Upper lobe of right lung (tissue), 1 donor: ENCODE measurements around the gene DAAM2. TPM values are rescaled to one million over a fixed set of nuclear protein-coding genes. Genes with fewer than 3 reads are reported as not detected.

ENCODE experiments used
- ATAC-seq: fragments of 200-7000 bp; cut with Tn5 transposase; one replicate; pipeline ENCODE4 v1.9.1; 2020; ENCODE audit warnings: mild to moderate bottlenecking, moderate library complexity
- DNase-seq: peaks from one replicate; pipeline ENCODE4 v3.0.0-alpha.2; 2020
- H3K27ac ChIP-seq: fragments of 200-600 bp; one replicate; pipeline ENCODE4 v1.8.0; 2022
- H3K27me3 ChIP-seq: fragments of 200-600 bp; one replicate; pipeline ENCODE4 v1.8.0; 2022; ENCODE audit warnings: mild to moderate bottlenecking
- H3K36me3 ChIP-seq: fragments of 200-600 bp; one replicate; pipeline ENCODE4 v1.8.0; 2022
- H3K4me1 ChIP-seq: fragments of 200-600 bp; one replicate; pipeline ENCODE4 v1.8.0; 2022
- H3K4me3 ChIP-seq: fragments of 200-600 bp; one replicate; pipeline ENCODE4 v1.8.0; 2022; ENCODE audit warnings: mild to moderate bottlenecking
- H3K9me3 ChIP-seq: fragments of 200-600 bp; one replicate; pipeline ENCODE4 v1.8.0; 2022
- intact Hi-C: fragments of 100-400 bp; cut with DNase I; formaldehyde crosslinking; loops from one replicate; pipeline ENCODE4 v1.11.0; 2022
- total RNA-seq: library from RNA; stranded (reverse); fragmentation: NEBNext Ultra II Directional; extraction: Animal tissue kit (Norgen Biotek cat#: 25700); gene quantifications from one replicate; pipeline ENCODE4 v1.2.1, GENCODE V29; 2021
- TF ChIP-seq, protein P1 (sequence below): fragments of 200-600 bp; IDR thresholded peaks from one replicate; pipeline ENCODE4 v1.8.0; 2022; ENCODE audit warnings: antibody characterized with exemption
- donor health status: DM: no; HTN: yes; CAD: no; lungs with severe emphysema.

Gene DAAM2
- total RNA-seq, 1 donor from 2014 or later, result 34.6 TPM

DNA sequence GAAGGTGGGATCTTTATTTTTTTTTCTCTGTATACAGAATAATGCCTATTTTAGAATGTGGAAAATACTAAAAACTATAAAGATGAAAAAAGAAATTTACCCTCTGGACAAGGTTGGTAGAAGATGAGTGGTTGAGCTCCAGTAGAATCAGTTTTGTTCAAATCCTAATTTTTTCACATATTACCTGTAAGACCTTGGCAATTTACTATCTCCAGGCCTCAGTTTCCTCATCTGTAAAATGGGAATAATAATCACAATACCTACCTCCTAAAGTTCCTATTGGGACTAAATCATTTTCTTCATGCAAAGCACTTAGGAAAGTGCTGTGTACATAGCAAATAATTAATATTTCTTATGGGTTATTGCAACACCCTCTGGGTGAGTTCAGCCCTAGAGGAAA is 28.4 kb downstream of the DAAM2 start:
- H3K4me3 ChIP-seq, result no peak overlapping the region

DNA sequence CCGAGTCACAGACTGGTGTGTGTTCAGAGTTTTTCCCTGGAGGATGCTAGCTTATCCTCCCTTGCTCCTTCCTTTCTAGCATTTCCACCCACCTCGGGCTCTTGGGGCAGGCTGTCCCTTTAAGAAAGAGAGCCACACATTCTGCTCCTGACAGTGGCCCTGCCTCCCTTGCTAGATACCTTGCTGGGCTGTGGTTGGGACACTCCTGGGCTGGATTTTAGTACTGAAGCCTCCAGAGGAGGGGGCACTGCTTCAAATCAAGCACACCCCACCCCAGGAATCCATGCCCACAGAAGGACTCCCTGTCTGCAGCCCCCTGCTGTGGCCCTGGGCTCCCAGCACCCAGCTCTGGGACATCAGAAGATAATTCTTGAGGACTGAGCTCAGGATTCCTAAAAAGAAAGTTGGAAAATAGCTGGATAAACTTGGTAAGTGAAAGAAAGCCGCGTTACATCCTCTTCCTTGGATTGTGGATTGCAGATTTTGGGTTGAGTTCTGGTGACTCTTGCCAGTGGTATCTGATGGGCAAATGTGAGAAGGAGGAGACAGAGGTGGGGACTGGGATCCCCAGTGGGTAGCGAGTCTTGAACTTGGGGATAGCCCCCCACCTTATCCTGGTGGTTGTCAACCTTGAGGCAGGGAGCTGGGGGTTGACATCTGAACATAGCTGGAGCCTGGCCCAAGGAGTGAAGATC is 29.0 kb downstream of the DAAM2 start:
- no peaks in the 10 kb centered on the region for H3K9me3 ChIP-seq
- H3K27ac ChIP-seq, result peak overlapping the region; percentile 65
- H3K27me3 ChIP-seq, result no peaks in the 10 kb centered on the region
- intact Hi-C loops, result no loop called here
- H3K4me1 ChIP-seq, result peaks cover 58% of the 10 kb centered on the region
- DNase-seq (no peak), ATAC-seq (peak; percentile 12)
- H3K36me3 ChIP-seq, result no peaks in the 10 kb centered on the region
- TF ChIP-seq, protein P1, sequence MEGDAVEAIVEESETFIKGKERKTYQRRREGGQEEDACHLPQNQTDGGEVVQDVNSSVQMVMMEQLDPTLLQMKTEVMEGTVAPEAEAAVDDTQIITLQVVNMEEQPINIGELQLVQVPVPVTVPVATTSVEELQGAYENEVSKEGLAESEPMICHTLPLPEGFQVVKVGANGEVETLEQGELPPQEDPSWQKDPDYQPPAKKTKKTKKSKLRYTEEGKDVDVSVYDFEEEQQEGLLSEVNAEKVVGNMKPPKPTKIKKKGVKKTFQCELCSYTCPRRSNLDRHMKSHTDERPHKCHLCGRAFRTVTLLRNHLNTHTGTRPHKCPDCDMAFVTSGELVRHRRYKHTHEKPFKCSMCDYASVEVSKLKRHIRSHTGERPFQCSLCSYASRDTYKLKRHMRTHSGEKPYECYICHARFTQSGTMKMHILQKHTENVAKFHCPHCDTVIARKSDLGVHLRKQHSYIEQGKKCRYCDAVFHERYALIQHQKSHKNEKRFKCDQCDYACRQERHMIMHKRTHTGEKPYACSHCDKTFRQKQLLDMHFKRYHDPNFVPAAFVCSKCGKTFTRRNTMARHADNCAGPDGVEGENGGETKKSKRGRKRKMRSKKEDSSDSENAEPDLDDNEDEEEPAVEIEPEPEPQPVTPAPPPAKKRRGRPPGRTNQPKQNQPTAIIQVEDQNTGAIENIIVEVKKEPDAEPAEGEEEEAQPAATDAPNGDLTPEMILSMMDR, result no peak
- H3K4me3 ChIP-seq, result peak overlapping the region; percentile 37

More for the DNA sequence above, 28.4 kb downstream of the DAAM2 start:
- no peak for ATAC-seq
- H3K36me3 ChIP-seq, result no peaks in the 10 kb centered on the region
- H3K9me3 ChIP-seq, result no peaks in the 10 kb centered on the region
- TF ChIP-seq, protein P1, result no peak
- peak overlapping the region; percentile 65 for H3K27ac ChIP-seq
- H3K4me1 ChIP-seq, result peaks cover 58% of the 10 kb centered on the region
- intact Hi-C loops, result no loop called here
- H3K27me3 ChIP-seq, result no peaks in the 10 kb centered on the region
- no peak for DNase-seq

DNA sequence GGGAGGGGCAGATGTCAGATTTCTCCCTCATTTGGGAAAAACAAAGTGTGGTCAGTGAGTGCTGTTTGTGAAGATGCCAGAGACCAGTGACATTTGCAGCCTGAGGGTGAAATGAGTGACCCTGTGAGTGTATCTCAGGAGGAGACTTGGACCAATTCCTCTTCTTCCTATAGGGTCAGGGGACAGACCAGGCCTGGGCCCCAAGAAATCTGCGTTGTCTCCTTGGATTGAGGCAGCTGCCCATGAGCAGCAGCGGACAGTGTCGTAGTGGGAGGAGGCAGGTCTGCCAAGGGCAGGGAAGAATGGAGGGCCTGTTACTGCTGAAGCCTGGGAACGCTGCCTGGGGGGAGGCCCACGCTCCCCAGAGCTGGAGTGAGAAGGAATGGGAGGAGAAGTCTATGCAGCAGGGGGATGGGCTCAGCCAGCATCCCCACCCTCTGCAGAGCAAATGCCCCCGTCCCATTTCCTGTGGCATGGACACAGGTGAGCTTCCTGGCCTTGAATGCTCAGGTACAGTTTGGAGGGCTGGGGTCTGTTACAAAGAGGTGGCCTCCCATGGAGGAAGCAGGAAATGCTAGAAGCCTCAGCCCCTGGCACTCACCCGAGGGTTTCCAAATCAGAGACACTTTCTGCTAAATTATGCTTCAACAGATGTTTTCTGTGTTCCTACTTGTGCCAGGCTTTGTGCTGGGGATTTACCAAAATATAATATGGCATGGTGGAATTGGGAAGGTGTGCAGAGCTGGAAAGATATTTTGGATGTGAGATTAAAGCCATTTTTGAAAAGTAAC is 29.8 kb downstream of the DAAM2 start:
- Histone ChIP-seq H3K4me3 (peak overlapping the region; percentile 37), H3K27me3 (no peaks in the 10 kb centered on the region), H3K27ac (peak overlapping the region; percentile 65), H3K36me3 (no peaks in the 10 kb centered on the region), H3K4me1 (peaks cover 58% of the 10 kb centered on the region), H3K9me3 (no peaks in the 10 kb centered on the region)
- no peak for DNase-seq
- ATAC-seq, result peak; percentile 7
- TF ChIP-seq, protein P1, result no peak
- intact Hi-C loops, result no loop called here

DNA sequence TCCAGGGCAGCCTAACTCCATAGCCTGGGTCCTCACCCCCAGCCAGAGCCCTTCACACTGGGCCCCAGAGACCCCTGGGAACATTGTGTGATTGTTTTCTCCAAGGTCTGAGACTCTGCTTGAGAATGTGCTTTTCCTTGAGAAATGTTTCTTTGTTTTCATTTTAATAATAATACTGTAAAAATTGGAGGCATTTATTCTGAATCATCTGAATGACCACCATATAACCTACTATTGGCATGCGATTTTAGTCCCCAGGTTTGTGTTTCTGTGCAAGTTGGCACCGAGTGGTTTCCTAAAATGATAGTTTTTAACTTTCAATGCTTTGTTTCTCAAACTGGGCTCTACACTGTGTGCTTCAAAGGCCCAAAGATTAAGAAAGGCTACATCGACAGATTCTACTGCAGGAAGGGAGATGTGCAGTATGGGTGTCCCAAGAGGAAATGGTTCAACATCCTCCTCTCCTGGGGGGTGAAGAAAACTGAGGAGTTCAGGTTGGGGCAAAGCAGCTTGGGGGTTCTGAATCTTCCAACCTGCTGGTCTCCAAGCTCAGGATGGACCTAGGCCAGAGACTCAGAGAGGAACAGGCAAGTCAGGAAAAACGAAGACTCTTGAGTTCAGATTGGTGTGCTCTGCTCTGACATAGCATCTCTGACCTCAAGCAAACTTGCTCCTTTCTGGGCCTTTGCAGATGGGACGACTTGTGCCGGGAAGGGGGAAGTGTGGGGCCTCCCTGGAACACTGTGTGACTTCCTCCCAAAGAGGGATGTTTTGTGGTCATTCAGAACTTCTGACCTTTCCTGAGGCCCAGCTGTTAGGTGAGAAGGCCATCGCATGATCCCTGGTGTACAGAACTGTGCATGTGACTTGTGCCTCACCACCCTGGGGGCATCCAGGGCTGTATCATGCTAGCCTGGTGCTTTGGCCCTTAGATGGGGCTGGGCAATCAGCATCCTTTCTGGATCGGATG is 31.0 kb downstream of the DAAM2 start:
- Histone ChIP-seq H3K27me3 (no peaks in the 10 kb centered on the region), H3K4me3 (no peak overlapping the region), H3K4me1 (peaks cover 58% of the 10 kb centered on the region), H3K36me3 (no peaks in the 10 kb centered on the region), H3K9me3 (no peaks in the 10 kb centered on the region), H3K27ac (peak overlapping the region; percentile 65)
- intact Hi-C loops, result no loop called here
- TF ChIP-seq, protein P1, result no peak
- peak; percentile 71 for ATAC-seq
- DNase-seq, result no peak
